Retina (tissue), 1 donor: Measurements from ENCODE around the gene KCNMB3.
"Not testable (repeated sequence)": the region's sequence is repeated elsewhere in the genome, so short reads cannot be mapped to it uniquely, and the experiment has no call there.

Experiments
- DNase-seq: peaks from one replicate; pipeline ENCODE4 v3.0.0-alpha.2; 2016

The KCNMB3 gene

GRCh38 chr3:179263134-179263533 is 12.2 kb upstream of the KCNMB3 start:
- DNase-seq, result no peak

- DNase-seq, result peak; percentile 80
Measured at GRCh38 chr3:179260949-179261765, 10.2 kb upstream of the KCNMB3 start.

- not testable (repeated sequence) for DNase-seq
Measured at GRCh38 chr3:179259959-179260756, 9.2 kb upstream of the KCNMB3 start.

GRCh38 chr3:179258820-179259219 is 7.9 kb upstream of the KCNMB3 start:
- DNase-seq, result no peak

- DNase-seq, result not testable (repeated sequence)
Measured at GRCh38 chr3:179257742-179258141, 6.8 kb upstream of the KCNMB3 start.

GRCh38 chr3:179256813-179257212 is 5.9 kb upstream of the KCNMB3 start:
- DNase-seq, result no peak

- no peak for DNase-seq
Measured at GRCh38 chr3:179247289-179248015, 3.5 kb downstream of the KCNMB3 start.

GRCh38 chr3:179244878-179245277 is 6.0 kb downstream of the KCNMB3 start:
- DNase-seq, result no peak

GRCh38 chr3:179242859-179243258 is 8.1 kb downstream of the KCNMB3 start:
- not testable (repeated sequence) for DNase-seq

- DNase-seq, result not testable (repeated sequence)
Measured at GRCh38 chr3:179240299-179240698, 10.6 kb downstream of the KCNMB3 start.

GRCh38 chr3:179236669-179237301 is 14.1 kb downstream of the KCNMB3 start:
- no peak for DNase-seq

- DNase-seq, result peak; percentile 28
Measured at GRCh38 chr3:179234199-179234598, 16.7 kb downstream of the KCNMB3 start.

- no peak for DNase-seq
Measured at GRCh38 chr3:179233043-179233442, 17.9 kb downstream of the KCNMB3 start.

GRCh38 chr3:179229177-179229576 is 21.7 kb downstream of the KCNMB3 start:
- DNase-seq, result no peak

GRCh38 chr3:179227349-179227748 is 23.6 kb downstream of the KCNMB3 start:
- DNase-seq, result no peak

- no peak for DNase-seq
Measured at GRCh38 chr3:179224584-179224983, 26.3 kb downstream of the KCNMB3 start.

GRCh38 chr3:179223548-179223947 is 27.4 kb downstream of the KCNMB3 start:
- no peak for DNase-seq

GRCh38 chr3:179218213-179218612 is 32.7 kb downstream of the KCNMB3 start:
- not testable (repeated sequence) for DNase-seq

GRCh38 chr3:179215550-179215949 is 35.4 kb downstream of the KCNMB3 start:
- DNase-seq, result not testable (repeated sequence)

- DNase-seq, result no peak
Measured at GRCh38 chr3:179200790-179201189, 50.1 kb downstream of the KCNMB3 start.

GRCh38 chr3:179196700-179197099 is 54.2 kb downstream of the KCNMB3 start:
- DNase-seq, result no peak

- no peak for DNase-seq
Measured at GRCh38 chr3:179196098-179196497, 54.8 kb downstream of the KCNMB3 start.

- DNase-seq, result no peak
Measured at GRCh38 chr3:179194931-179195330, 56.0 kb downstream of the KCNMB3 start.
